B cell (primary cell): ENCODE results near the gene RPL35.

ENCODE experiments used
- EZH2 ChIP-seq: IDR thresholded peaks from 2 replicates; pipeline ENCODE4 v1.6.1; 2012; ENCODE audit warnings: borderline replicate concordance, low read depth, mild to moderate bottlenecking, moderate library complexity, low read length; ENCODE audit not compliant: insufficient read depth, poor library complexity, severe bottlenecking
- TF ChIP-seq, protein P1 (sequence below): fragments of 200-600 bp; IDR thresholded peaks from one replicate; pipeline ENCODE4 v1.8.0; 2022; ENCODE audit warnings: antibody characterized with exemption, mild to moderate bottlenecking

DNA sequence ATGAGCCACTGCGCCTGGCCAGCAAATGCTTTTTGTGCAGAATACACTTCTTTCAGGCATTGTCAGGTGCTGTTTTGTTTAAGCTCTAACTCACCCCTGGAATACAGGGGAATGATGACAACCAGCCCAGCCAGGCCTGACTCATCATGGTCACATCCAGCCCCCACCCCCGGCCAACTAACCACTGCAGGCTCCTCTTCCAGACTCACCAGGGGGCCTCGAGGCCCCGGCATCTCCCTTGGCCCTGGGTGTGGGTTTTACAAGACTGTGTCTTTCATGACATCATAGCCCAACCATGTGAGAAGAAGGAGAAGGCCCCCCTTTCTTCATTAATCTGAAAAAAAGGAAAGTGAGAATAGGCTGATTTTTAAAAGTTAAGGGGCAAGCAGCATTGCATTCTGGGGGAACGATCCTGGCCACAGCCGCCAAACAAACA, 49.3 kb downstream of the RPL35 start:
- TF ChIP-seq, protein P1, sequence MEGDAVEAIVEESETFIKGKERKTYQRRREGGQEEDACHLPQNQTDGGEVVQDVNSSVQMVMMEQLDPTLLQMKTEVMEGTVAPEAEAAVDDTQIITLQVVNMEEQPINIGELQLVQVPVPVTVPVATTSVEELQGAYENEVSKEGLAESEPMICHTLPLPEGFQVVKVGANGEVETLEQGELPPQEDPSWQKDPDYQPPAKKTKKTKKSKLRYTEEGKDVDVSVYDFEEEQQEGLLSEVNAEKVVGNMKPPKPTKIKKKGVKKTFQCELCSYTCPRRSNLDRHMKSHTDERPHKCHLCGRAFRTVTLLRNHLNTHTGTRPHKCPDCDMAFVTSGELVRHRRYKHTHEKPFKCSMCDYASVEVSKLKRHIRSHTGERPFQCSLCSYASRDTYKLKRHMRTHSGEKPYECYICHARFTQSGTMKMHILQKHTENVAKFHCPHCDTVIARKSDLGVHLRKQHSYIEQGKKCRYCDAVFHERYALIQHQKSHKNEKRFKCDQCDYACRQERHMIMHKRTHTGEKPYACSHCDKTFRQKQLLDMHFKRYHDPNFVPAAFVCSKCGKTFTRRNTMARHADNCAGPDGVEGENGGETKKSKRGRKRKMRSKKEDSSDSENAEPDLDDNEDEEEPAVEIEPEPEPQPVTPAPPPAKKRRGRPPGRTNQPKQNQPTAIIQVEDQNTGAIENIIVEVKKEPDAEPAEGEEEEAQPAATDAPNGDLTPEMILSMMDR: no peak
- no peak for TF ChIP-seq EZH2
